Thoracic aorta (tissue), 2 donors: ENCODE results near the gene ANKRD34C. TPM values are rescaled to one million over a fixed set of nuclear protein-coding genes. Genes with fewer than 3 reads are reported as not detected.

Source experiments
- ATAC-seq: fragments of 150-250 bp; one replicate; pipeline ENCODE4 v1.8.0; 2017; ENCODE audit warnings: low read depth; ENCODE audit not compliant: insufficient number of reproducible peaks, low FRiP score
- DNase-seq: peaks from one replicate; pipeline ENCODE4 v3.0.0-alpha.2; 2020; ENCODE audit warnings: low spot score
- H3K27ac ChIP-seq, 2 donors: fragments of 200-600 bp; sonication (generic); 1 replicate in 1 of 2; 2 replicates in 1 of 2; pipeline ENCODE4 v1.5.1; 2016; ENCODE audit warnings: mild to moderate bottlenecking in 2 of 2, moderate library complexity in 2 of 2
- H3K27me3 ChIP-seq: fragments of 200-600 bp; sonication (generic); replicated peaks from 2 replicates; pipeline ENCODE4 v1.6.0; 2016; ENCODE audit warnings: mild to moderate bottlenecking; ENCODE audit not compliant: insufficient read depth
- H3K36me3 ChIP-seq: fragments of 200-600 bp; sonication (generic); one replicate; pipeline ENCODE4 v1.5.1; 2016
- H3K4me1 ChIP-seq, 2 donors: fragments of 200-600 bp; sonication (generic); 1 replicate in 1 of 2; 2 replicates in 1 of 2; pipeline versions ENCODE4 v1.5.1 to v1.6.0; 2016; ENCODE audit warnings: low read depth in 2 of 2, mild to moderate bottlenecking in 1 of 2; ENCODE audit not compliant: control insufficient read depth in 1 of 2
- H3K4me3 ChIP-seq: fragments of 200-600 bp; sonication (generic); 2 replicates; pipeline ENCODE4 v1.5.1; 2016; ENCODE audit warnings: mild to moderate bottlenecking
- H3K9me3 ChIP-seq: fragments of 200-600 bp; sonication (generic); 2 replicates; pipeline ENCODE4 v1.5.1; 2016
- total RNA-seq, 2 donors: library from RNA; depleted of rRNA; stranded (reverse); fragments of >200 nt; gene quantifications; one replicate each; pipeline versions ENCODE4 v1.1.0 to v1.2.3, GENCODE V29; 2016
- TF ChIP-seq, protein P1 (sequence below): fragments of 200-600 bp; sonication (generic); IDR thresholded peaks from one replicate; pipeline ENCODE4 v1.5.1; 2019; ENCODE audit warnings: antibody characterized with exemption

The ANKRD34C gene
- total RNA-seq, 2 donors from 2014 or later, result not detected

DNA sequence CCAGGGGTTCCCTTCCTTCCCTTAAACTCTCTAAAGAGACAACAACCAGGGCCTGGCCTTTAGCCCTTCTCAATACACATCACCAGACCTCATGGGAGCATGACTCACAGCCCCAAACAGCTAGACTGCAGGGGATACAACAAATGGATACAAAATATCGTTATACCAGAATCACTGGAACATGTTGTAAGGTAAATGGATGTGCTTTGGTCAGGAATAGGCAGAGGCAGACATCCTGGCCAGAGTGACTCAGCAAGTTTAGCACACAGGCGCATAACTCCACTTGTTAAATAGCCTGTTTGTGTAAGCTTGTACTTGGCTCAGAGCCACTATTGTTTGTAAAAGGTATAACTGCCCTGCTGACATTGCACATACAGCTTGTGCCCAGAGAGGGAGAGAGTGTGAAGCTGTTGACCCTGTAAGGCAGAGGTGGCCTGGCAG lies 46.7 kb downstream of the ANKRD34C start:
- H3K4me3 ChIP-seq, result no peak overlapping the region
- DNase-seq (no peak), ATAC-seq (no peak)
- no peaks in the 10 kb centered on the region for H3K4me1 ChIP-seq
- H3K9me3 ChIP-seq, result no peaks in the 10 kb centered on the region
- peaks cover 13% of the 10 kb centered on the region for H3K36me3 ChIP-seq
- TF ChIP-seq, protein P1, sequence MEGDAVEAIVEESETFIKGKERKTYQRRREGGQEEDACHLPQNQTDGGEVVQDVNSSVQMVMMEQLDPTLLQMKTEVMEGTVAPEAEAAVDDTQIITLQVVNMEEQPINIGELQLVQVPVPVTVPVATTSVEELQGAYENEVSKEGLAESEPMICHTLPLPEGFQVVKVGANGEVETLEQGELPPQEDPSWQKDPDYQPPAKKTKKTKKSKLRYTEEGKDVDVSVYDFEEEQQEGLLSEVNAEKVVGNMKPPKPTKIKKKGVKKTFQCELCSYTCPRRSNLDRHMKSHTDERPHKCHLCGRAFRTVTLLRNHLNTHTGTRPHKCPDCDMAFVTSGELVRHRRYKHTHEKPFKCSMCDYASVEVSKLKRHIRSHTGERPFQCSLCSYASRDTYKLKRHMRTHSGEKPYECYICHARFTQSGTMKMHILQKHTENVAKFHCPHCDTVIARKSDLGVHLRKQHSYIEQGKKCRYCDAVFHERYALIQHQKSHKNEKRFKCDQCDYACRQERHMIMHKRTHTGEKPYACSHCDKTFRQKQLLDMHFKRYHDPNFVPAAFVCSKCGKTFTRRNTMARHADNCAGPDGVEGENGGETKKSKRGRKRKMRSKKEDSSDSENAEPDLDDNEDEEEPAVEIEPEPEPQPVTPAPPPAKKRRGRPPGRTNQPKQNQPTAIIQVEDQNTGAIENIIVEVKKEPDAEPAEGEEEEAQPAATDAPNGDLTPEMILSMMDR, result no peak
- no peaks in the 10 kb centered on the region for H3K27me3 ChIP-seq
- H3K27ac ChIP-seq, result no peak overlapping the region

Other genes starting within 250 kb of the ANKRD34C start
- gene RASGRF1, start 191.9 kb upstream of the ANKRD34C start, total RNA-seq, result not detected
- 10 to 100 TPM; 50.1 to 74.9 TPM for gene TMED3, start 28.4 kb downstream of the ANKRD34C start, total RNA-seq
- 1 to 10 TPM in 1 of 2 donors, under 1 TPM in 1; 0.95 to 1.3 TPM for gene MINAR1, start 149.6 kb downstream of the ANKRD34C start, total RNA-seq